HL-60 (cell line): ENCODE measurements around the gene CD80.

Experiments
- DNase-seq, 2 experiments: peaks; one replicate each; pipeline ENCODE4 v3.0.0-alpha.2; 2010 to 2020; ENCODE audit warnings: low read depth in 1 of 2, low spot score in 1 of 2
- H3K27ac ChIP-seq: fragments of 250-450 bp; sonication (Bioruptor Pico); replicated peaks from 2 replicates; pipeline ENCODE4 v1.5.1; 2020; ENCODE audit warnings: mild to moderate bottlenecking, moderate library complexity
- H3K27me3 ChIP-seq: fragments of 250-450 bp; sonication (Bioruptor Pico); 2 replicates; pipeline ENCODE4 v1.5.1; 2021; ENCODE audit warnings: mild to moderate bottlenecking, moderate library complexity; ENCODE audit not compliant: insufficient read depth, poor library complexity, severe bottlenecking
- H3K4me3 ChIP-seq: replicated peaks from 2 replicates; pipeline ENCODE4 v1.5.1; 2011; ENCODE audit warnings: mild to moderate bottlenecking, control low read depth, low read length; ENCODE audit not compliant: insufficient read depth
- CTCF ChIP-seq: IDR thresholded peaks from one replicate; pipeline ENCODE4 v1.5.1; 2011; ENCODE audit warnings: low read length, control low read depth, inconsistent platforms; ENCODE audit not compliant: insufficient read depth
- GABPA ChIP-seq: IDR thresholded peaks from 2 replicates; pipeline ENCODE4 v1.6.1; 2012; ENCODE audit warnings: low read depth
- POLR2AphosphoS5 ChIP-seq: IDR thresholded peaks from 2 replicates; pipeline ENCODE4 v1.6.1; 2012; ENCODE audit warnings: low read depth
- REST ChIP-seq: IDR thresholded peaks from 2 replicates; pipeline ENCODE4 v1.6.1; 2012; ENCODE audit warnings: low read depth; ENCODE audit not compliant: insufficient replicate concordance
- SPI1 ChIP-seq: IDR thresholded peaks from 2 replicates; pipeline ENCODE4 v1.6.1; 2012; ENCODE audit warnings: low read depth, mild to moderate bottlenecking, borderline replicate concordance

CD80 gene

GRCh38 chr3:119494597-119494996, 64.8 kb downstream of the CD80 start:
- no peak for DNase-seq
- TF ChIP-seq SPI1, result no peak
- TF ChIP-seq GABPA, result no peak
- no peak for TF ChIP-seq POLR2AphosphoS5
- TF ChIP-seq CTCF, result no peak
- H3K27me3 ChIP-seq, result no peaks in the 10 kb centered on the region

GRCh38 chr3:119492810-119493209, 66.6 kb downstream of the CD80 start:
- DNase-seq, result no peak

More at GRCh38 chr3:119494597-119494996, 64.8 kb downstream of the CD80 start:
- Histone ChIP-seq H3K27ac (no peak overlapping the region), H3K4me3 (no peak overlapping the region)

GRCh38 chr3:119492128-119492527, 67.3 kb downstream of the CD80 start:
- TF ChIP-seq SPI1, result no peak
- no peak for TF ChIP-seq POLR2AphosphoS5
- no peak for TF ChIP-seq CTCF
- no peak for TF ChIP-seq GABPA
- TF ChIP-seq REST, result no peak
- no peak overlapping the region for H3K27ac ChIP-seq
- H3K4me3 ChIP-seq, result no peak overlapping the region
- H3K27me3 ChIP-seq, result no peaks in the 10 kb centered on the region
- DNase-seq, result no peak

More at GRCh38 chr3:119492810-119493209, 66.6 kb downstream of the CD80 start:
- Histone ChIP-seq H3K27ac (no peak overlapping the region), H3K4me3 (no peak overlapping the region), H3K27me3 (no peaks in the 10 kb centered on the region)
- TF ChIP-seq GABPA (no peak), CTCF (no peak), SPI1 (no peak), REST (no peak), POLR2AphosphoS5 (no peak)

- Histone ChIP-seq H3K27ac (no peak overlapping the region), H3K27me3 (no peaks in the 10 kb centered on the region), H3K4me3 (no peak overlapping the region)
- TF ChIP-seq POLR2AphosphoS5 (no peak), SPI1 (no peak), GABPA (no peak), REST (no peak), CTCF (no peak)
- DNase-seq, result no peak
These were observed 69.3 kb downstream of the CD80 start for GRCh38 chr3:119490153-119490552.
